Measurements from ENCODE around the gene IAPP.

Gene IAPP

DNA sequence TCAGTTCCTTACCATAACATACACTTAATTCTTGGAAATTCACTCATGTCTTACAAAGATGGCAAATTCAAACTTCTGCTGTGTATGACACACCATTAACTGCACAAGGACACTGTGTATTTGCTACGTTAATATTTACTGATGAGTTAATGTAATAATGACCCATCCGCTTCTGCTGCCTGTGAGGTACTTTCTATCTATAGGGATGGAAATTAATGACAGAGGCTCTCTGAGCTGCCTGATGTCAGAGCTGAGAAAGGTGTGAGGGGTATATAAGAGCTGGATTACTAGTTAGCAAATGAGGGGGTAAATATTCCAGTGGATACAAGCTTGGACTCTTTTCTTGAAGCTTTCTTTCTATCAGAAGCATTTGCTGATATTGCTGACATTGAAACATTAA, at the start of gene IAPP:
Gene IAPP (plus strand): TSS at position 301 of the 400 bp plus-strand sequence. CDS start 450 bp downstream, outside the sequence.
- Histone ChIP-seq H3K27me3 (ENCODE audit: control insufficient read depth, insufficient read depth, low read length) (no peaks in the 10 kb centered on the region), H3K4me3 (ENCODE audit: low read depth, low read length) (no peak within 1 kb of the TSS), H3K36me3 (ENCODE audit: control insufficient read depth, insufficient read depth, low read length) (no peaks in the 10 kb centered on the region), H3K9ac (ENCODE audit: low read depth, low read length) (no peak within 1 kb of the TSS), H3K9me3 (ENCODE audit: control insufficient read depth, insufficient read depth, low read length) (no peaks in the 10 kb centered on the region), H3K4me1 (ENCODE audit: control insufficient read depth, insufficient read depth, low read length) (no peaks in the 10 kb centered on the region)

DNA sequence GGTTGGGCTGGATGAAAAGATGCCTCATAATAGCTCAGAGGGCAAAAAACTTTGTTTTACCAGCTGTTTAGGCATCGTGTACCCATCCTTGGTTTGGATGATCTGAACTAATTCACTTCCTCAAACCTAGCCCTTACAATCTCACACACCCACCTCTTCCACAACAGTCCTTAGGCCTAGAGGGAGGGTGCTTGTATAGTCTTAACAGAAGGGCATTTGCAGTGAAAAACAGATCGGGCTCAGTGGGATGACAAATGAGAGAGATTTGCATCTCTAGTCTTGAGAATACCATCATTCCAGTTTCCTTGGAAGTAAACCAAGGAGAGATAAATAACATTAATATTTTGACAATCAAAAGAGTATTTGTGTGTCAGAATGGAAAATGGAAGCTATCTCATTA, 49.0 kb upstream of the IAPP start:
- Histone ChIP-seq H3K4me3 (ENCODE audit: low read depth, low read length) (no peak overlapping the region), H3K9ac (ENCODE audit: low read depth, low read length) (no peak overlapping the region)

DNA sequence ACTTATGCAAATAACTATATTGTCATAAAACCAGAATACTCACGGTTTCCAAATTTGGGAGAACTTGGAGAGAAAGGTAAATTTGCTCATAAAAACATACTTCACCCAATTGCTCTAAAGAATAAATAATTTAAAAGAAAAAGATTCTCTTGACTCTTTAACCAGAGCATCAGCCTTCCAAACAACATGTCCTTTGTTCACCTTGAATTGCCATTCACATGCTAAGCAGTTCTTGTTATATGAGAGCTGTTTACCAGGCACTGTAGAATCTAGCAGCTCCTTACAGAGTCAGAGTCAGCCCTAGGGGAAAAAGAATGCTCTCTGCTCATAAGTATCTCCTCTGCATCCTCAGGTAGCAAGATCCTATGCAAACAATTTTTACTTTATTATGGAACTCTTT, 48.2 kb upstream of the IAPP start:
- no peaks in the 10 kb centered on the region for H3K36me3 ChIP-seq (ENCODE audit: control insufficient read depth, insufficient read depth, low read length)
- no peak overlapping the region for H3K4me3 ChIP-seq (ENCODE audit: low read depth, low read length)
- peaks cover 9% of the 10 kb centered on the region for H3K4me1 ChIP-seq (ENCODE audit: control insufficient read depth, insufficient read depth, low read length)
- H3K27me3 ChIP-seq (ENCODE audit: control insufficient read depth, insufficient read depth, low read length) = no peaks in the 10 kb centered on the region
- H3K9ac ChIP-seq (ENCODE audit: low read depth, low read length) = no peak overlapping the region
- peaks cover 16% of the 10 kb centered on the region for H3K9me3 ChIP-seq (ENCODE audit: control insufficient read depth, insufficient read depth, low read length)

More for the DNA sequence above, 49.0 kb upstream of the IAPP start:
- Histone ChIP-seq H3K4me1 (ENCODE audit: control insufficient read depth, insufficient read depth, low read length) (peaks cover 9% of the 10 kb centered on the region), H3K36me3 (ENCODE audit: control insufficient read depth, insufficient read depth, low read length) (no peaks in the 10 kb centered on the region), H3K9me3 (ENCODE audit: control insufficient read depth, insufficient read depth, low read length) (peaks cover 10% of the 10 kb centered on the region), H3K27me3 (ENCODE audit: control insufficient read depth, insufficient read depth, low read length) (no peaks in the 10 kb centered on the region)

DNA sequence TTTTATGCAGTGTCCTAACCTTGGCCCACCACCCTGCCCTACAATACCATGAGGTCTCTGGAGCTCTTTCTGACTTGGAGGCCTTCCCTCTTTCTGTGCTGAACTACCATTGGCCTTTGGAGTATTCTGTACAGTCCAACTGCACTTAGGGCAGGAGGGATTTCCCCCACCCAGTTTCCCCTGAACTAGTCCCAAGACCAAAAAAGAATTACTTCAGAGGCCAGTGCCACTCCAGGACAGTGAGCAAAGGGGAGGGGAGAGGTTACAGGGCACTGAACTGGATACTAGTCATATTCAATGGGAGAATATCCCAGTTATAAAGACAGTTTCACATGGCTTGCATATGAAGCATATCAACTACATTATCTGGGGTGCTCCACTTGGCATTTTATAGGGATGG, 44.1 kb upstream of the IAPP start:
- Histone ChIP-seq H3K9me3 (ENCODE audit: control insufficient read depth, insufficient read depth, low read length) (peaks cover 26% of the 10 kb centered on the region), H3K4me1 (ENCODE audit: control insufficient read depth, insufficient read depth, low read length) (peaks cover 7% of the 10 kb centered on the region), H3K4me3 (ENCODE audit: low read depth, low read length) (no peak overlapping the region), H3K9ac (ENCODE audit: low read depth, low read length) (no peak overlapping the region), H3K27me3 (ENCODE audit: control insufficient read depth, insufficient read depth, low read length) (no peaks in the 10 kb centered on the region), H3K36me3 (ENCODE audit: control insufficient read depth, insufficient read depth, low read length) (no peaks in the 10 kb centered on the region)

DNA sequence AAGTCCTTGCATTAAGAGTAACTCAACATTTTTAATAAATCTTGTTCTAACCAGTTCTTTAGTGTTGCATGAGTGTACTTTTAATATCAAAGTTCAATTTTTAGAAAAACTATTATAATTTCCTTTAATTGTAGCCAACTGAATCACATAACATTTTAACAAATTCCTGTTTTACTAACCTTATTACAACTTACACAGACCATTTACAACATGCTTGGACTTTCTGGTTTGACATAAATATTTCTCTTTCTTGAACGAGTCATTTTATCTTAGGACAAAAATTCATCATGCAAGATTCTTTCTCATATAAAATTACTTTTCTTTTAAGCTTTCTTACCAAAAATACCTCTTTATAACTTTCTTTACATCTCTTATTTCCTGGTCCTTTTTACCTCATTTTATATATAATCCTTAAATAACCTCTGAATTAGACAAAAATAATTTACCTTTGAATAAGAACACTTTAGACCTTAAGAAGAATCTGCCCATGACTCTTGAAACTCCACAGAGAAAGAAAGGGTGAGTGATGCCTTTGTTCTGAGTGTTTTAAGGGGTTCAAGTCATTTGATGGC, 41.9 kb upstream of the IAPP start:
- Histone ChIP-seq H3K36me3 (ENCODE audit: control insufficient read depth, insufficient read depth, low read length) (no peaks in the 10 kb centered on the region), H3K4me3 (ENCODE audit: low read depth, low read length) (no peak overlapping the region), H3K27me3 (ENCODE audit: control insufficient read depth, insufficient read depth, low read length) (no peaks in the 10 kb centered on the region), H3K4me1 (ENCODE audit: control insufficient read depth, insufficient read depth, low read length) (no peaks in the 10 kb centered on the region), H3K9ac (ENCODE audit: low read depth, low read length) (no peak overlapping the region), H3K9me3 (ENCODE audit: control insufficient read depth, insufficient read depth, low read length) (peaks cover 26% of the 10 kb centered on the region)

DNA sequence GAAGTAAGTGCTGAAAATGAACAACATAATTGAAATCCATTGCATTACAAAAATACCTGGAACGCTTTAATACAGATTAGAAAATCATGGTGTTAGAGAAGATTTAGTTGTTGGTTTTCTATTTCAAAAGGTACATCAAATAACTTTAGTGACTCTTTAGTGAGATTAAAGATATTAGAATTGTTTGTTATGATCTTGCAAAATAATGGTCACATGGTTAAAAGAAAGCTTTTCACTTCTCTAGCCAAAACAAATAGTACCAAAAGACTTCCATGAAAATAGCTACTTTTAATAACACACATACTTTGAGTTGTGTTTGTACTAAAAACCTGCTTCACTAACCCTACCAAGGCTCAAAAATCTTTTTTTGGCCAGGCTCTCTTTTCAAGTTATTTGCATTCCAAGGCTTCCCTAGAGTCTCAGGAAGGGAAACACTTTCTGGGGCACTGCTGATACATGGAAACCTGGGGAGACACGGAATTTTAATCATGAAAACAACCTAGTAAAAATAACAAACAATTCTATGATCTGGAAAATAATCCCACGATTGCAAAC, 37.9 kb upstream of the IAPP start, which contains the start of gene SLCO1A2:
Gene SLCO1A2 (minus strand): TSS at position 147 of the 555 bp plus-strand sequence. CDS start 270 bp downstream, outside the sequence.
- Histone ChIP-seq H3K4me1 (ENCODE audit: control insufficient read depth, insufficient read depth, low read length) (peaks cover 6% of the 10 kb centered on the region), H3K36me3 (ENCODE audit: control insufficient read depth, insufficient read depth, low read length) (no peaks in the 10 kb centered on the region), H3K9ac (ENCODE audit: low read depth, low read length) (no peak within 1 kb of the TSS), H3K4me3 (ENCODE audit: low read depth, low read length) (no peak within 1 kb of the TSS), H3K9me3 (ENCODE audit: control insufficient read depth, insufficient read depth, low read length) (peaks cover 9% of the 10 kb centered on the region), H3K27me3 (ENCODE audit: control insufficient read depth, insufficient read depth, low read length) (no peaks in the 10 kb centered on the region)

DNA sequence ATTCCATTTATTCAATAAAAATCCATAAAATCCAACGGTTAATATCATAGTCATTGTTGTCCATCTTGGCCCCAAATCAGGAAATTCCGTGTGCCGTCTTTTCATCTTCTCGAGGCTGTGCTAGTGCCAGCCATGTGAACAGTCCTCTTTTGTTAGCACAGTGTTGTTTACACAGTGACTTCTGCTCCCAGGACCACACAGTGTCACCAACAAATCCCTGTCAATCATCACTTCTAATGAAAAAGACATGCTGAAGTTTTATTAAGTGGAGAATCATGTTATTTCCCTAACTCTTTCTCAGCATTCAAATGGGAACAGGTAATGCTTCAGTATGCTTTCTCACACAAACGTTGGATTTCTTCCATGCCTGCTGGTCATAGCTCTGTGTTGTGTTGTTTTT, 36.0 kb upstream of the IAPP start:
- Histone ChIP-seq H3K27me3 (ENCODE audit: control insufficient read depth, insufficient read depth, low read length) (no peaks in the 10 kb centered on the region), H3K4me1 (ENCODE audit: control insufficient read depth, insufficient read depth, low read length) (peaks cover 6% of the 10 kb centered on the region), H3K4me3 (ENCODE audit: low read depth, low read length) (no peak overlapping the region), H3K9ac (ENCODE audit: low read depth, low read length) (no peak overlapping the region), H3K36me3 (ENCODE audit: control insufficient read depth, insufficient read depth, low read length) (no peaks in the 10 kb centered on the region), H3K9me3 (ENCODE audit: control insufficient read depth, insufficient read depth, low read length) (no peaks in the 10 kb centered on the region)

DNA sequence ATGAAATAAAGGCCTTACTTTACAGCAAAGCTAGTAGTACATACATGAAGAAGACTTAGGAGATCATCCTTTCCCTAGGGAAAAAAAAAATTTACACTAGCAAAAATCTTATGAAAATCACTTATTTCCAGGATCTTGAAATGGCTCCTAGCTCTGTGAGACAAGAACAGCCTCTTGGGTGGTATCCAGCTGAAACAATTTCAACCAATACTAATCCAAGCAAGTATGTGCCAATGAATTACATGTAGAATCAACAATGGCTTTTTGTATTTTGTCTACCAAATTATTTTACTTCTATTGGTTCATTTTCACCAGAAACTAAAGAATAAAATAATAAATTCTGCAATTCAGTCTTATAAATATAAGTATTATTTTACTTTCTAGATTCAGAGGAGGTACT, 35.2 kb upstream of the IAPP start:
- Histone ChIP-seq H3K9ac (ENCODE audit: low read depth, low read length) (no peak overlapping the region), H3K36me3 (ENCODE audit: control insufficient read depth, insufficient read depth, low read length) (no peaks in the 10 kb centered on the region), H3K27me3 (ENCODE audit: control insufficient read depth, insufficient read depth, low read length) (no peaks in the 10 kb centered on the region), H3K4me1 (ENCODE audit: control insufficient read depth, insufficient read depth, low read length) (peaks cover 6% of the 10 kb centered on the region), H3K4me3 (ENCODE audit: low read depth, low read length) (no peak overlapping the region), H3K9me3 (ENCODE audit: control insufficient read depth, insufficient read depth, low read length) (no peaks in the 10 kb centered on the region)

DNA sequence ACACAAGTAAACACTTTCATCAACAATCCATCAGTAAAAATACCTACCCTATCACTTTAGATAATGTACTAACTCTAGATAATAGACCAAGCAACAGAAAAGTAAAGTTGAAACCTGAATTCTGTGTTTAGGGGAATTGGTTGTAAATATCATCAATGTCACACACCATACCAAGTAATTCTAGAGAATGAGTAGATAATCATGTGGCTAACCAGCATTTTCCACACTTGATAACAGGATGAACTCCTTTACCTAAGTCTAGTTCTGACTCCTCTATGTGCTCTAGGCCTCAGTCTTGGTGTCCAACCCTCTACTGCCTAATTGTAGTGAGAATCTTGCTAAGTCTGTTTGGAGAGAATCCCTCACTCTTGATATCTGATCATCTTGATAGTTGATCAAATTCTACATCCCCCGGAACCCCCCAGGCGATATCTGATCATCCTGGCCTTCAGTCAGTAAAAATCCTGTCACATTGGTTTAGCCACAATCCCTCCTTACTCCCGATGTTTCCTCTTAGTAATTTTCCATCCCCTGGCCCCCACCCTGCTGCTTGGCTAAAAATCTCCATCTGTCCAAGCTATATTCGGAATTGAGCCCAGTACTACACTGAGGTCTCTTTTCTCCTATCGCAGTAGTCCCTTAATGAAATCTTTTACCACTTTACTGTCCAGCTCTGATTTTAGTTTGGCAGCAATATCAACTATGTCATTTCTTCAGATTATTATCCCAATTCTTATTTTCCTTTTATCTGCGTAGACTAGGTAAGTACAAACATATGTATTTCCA, 34.5 kb upstream of the IAPP start:
- H3K4me1 ChIP-seq (ENCODE audit: control insufficient read depth, insufficient read depth, low read length) = peaks cover 6% of the 10 kb centered on the region
- no peak overlapping the region for H3K4me3 ChIP-seq (ENCODE audit: low read depth, low read length)
- no peaks in the 10 kb centered on the region for H3K9me3 ChIP-seq (ENCODE audit: control insufficient read depth, insufficient read depth, low read length)
- no peaks in the 10 kb centered on the region for H3K36me3 ChIP-seq (ENCODE audit: control insufficient read depth, insufficient read depth, low read length)
- no peak overlapping the region for H3K9ac ChIP-seq (ENCODE audit: low read depth, low read length)
- H3K27me3 ChIP-seq (ENCODE audit: control insufficient read depth, insufficient read depth, low read length) = no peaks in the 10 kb centered on the region

DNA sequence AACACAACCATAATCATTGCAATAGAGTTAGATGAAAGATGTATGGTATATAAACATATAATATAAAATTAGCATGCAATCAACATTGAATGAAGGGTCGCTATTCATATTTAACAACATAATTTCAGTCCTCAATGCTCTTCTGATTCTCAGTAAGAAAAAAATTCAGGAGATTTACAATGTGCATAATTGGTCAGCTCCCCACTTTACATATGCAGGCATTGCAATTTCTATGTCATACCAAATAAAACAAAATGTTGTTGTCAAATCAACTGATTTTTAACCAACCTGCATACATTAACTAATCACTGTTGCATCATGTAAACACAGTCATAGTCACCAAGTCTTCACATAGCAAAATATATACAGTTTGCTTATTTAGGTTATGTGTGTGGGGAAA, 32.8 kb upstream of the IAPP start:
- H3K4me1 ChIP-seq (ENCODE audit: control insufficient read depth, insufficient read depth, low read length) = peaks cover 10% of the 10 kb centered on the region
- no peaks in the 10 kb centered on the region for H3K27me3 ChIP-seq (ENCODE audit: control insufficient read depth, insufficient read depth, low read length)
- no peaks in the 10 kb centered on the region for H3K9me3 ChIP-seq (ENCODE audit: control insufficient read depth, insufficient read depth, low read length)
- no peak overlapping the region for H3K4me3 ChIP-seq (ENCODE audit: low read depth, low read length)
- no peak overlapping the region for H3K9ac ChIP-seq (ENCODE audit: low read depth, low read length)
- H3K36me3 ChIP-seq (ENCODE audit: control insufficient read depth, insufficient read depth, low read length) = no peaks in the 10 kb centered on the region

DNA sequence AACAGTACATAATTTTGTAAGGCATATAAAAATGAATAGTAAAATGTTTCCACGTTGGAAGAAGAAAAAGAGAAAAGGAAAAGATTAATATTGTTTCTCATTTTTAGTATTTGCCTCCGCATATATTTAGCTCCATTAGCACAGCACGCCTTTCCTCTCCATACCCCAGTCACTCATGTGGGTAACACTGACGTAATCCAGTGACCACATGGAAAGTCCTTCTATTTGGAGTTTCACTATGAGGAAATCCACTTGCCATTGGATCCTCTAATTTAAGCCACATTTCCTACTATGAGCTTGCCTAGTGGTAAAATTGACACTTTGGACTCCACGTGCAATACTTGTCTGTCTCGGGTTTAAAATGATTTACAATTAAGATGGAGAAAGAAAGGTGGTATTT, 32.3 kb upstream of the IAPP start:
- H3K36me3 ChIP-seq (ENCODE audit: control insufficient read depth, insufficient read depth, low read length) = no peaks in the 10 kb centered on the region
- peaks cover 13% of the 10 kb centered on the region for H3K4me1 ChIP-seq (ENCODE audit: control insufficient read depth, insufficient read depth, low read length)
- no peak overlapping the region for H3K9ac ChIP-seq (ENCODE audit: low read depth, low read length)
- H3K9me3 ChIP-seq (ENCODE audit: control insufficient read depth, insufficient read depth, low read length) = no peaks in the 10 kb centered on the region
- H3K27me3 ChIP-seq (ENCODE audit: control insufficient read depth, insufficient read depth, low read length) = no peaks in the 10 kb centered on the region
- no peak overlapping the region for H3K4me3 ChIP-seq (ENCODE audit: low read depth, low read length)

DNA sequence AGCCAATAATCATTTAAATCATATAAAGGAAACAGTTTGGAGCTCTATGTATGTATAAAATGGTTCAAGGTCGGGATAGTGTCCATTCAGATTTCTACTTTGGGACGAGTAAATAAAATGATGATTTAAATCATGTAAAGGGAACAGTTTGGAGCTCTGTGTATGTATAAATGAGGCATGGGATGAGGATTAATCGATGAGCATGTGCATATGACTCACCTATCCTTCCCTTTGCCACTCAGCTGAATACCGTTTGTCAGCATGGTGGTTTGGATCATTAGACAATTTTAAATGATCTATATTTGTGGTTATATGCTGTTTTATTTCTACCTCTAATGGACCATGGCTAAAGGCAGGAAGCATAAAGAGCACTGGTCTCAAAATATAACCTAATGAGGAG, 30.9 kb upstream of the IAPP start:
- H3K36me3 ChIP-seq (ENCODE audit: control insufficient read depth, insufficient read depth, low read length) = no peaks in the 10 kb centered on the region
- no peak overlapping the region for H3K9ac ChIP-seq (ENCODE audit: low read depth, low read length)
- no peaks in the 10 kb centered on the region for H3K9me3 ChIP-seq (ENCODE audit: control insufficient read depth, insufficient read depth, low read length)
- H3K4me1 ChIP-seq (ENCODE audit: control insufficient read depth, insufficient read depth, low read length) = peaks cover 13% of the 10 kb centered on the region
- H3K4me3 ChIP-seq (ENCODE audit: low read depth, low read length) = no peak overlapping the region
- H3K27me3 ChIP-seq (ENCODE audit: control insufficient read depth, insufficient read depth, low read length) = no peaks in the 10 kb centered on the region

Measured in iPS-15b (cell line).